ENCODE measurements around the gene PDE3B.

GRCh38 chr11:14678350-14678749 lies 34.7 kb downstream of the PDE3B start:
- TF ChIP-seq POLR2A (IDR thresholded peaks at IDR 0.05) = no peak
- no peak for TF ChIP-seq CTCF (IDR thresholded peaks at IDR 0.05)
